HEK293 (cell line): ENCODE data around the gene ZYX.
A peak's percentile ranks its signal among the peaks of the same experiment; 100 is the strongest.

Experiments used
- EGR2 ChIP-seq: fragments of 450-650 bp; formaldehyde crosslinking; IDR thresholded peaks from 2 replicates; pipeline ENCODE4 v1.5.1; 2016; ENCODE audit warnings: low read depth, missing biosample characterization, missing genetic modification characterization
- GLIS1 ChIP-seq: fragments of 450-650 bp; formaldehyde crosslinking; IDR thresholded peaks from 2 replicates; pipeline ENCODE4 v1.5.1; 2016; ENCODE audit warnings: missing biosample characterization, missing genetic modification characterization
- MYNN ChIP-seq: fragments of 450-650 bp; formaldehyde crosslinking; IDR thresholded peaks from 2 replicates; pipeline ENCODE4 v1.5.1; 2016; ENCODE audit warnings: missing biosample characterization, missing genetic modification characterization, borderline replicate concordance
- MZF1 ChIP-seq: fragments of 450-650 bp; formaldehyde crosslinking; IDR thresholded peaks from 2 replicates; pipeline ENCODE4 v1.5.1; 2017; ENCODE audit warnings: missing biosample characterization, missing genetic modification characterization, borderline replicate concordance
- PRDM1 ChIP-seq: fragments of 450-650 bp; formaldehyde crosslinking; IDR thresholded peaks from 2 replicates; pipeline ENCODE4; 2016; ENCODE audit warnings: missing biosample characterization, missing genetic modification characterization
- RBAK ChIP-seq: fragments of 450-650 bp; formaldehyde crosslinking; IDR thresholded peaks from 2 replicates; pipeline ENCODE4 v1.5.1; 2016; ENCODE audit warnings: missing biosample characterization, missing genetic modification characterization
- ZBTB17 ChIP-seq: fragments of 450-650 bp; formaldehyde crosslinking; IDR thresholded peaks from 2 replicates; pipeline ENCODE4 v1.5.1; 2016; ENCODE audit warnings: missing biosample characterization, missing genetic modification characterization
- ZBTB48 ChIP-seq: fragments of 450-650 bp; formaldehyde crosslinking; IDR thresholded peaks from 2 replicates; pipeline ENCODE4 v1.5.1; 2016; ENCODE audit warnings: missing biosample characterization, missing genetic modification characterization
- ZFHX2 ChIP-seq: fragments of 450-650 bp; formaldehyde crosslinking; conservative IDR thresholded peaks from 2 replicates; pipeline ENCODE4 v1.5.1; 2016; ENCODE audit warnings: missing biosample characterization, missing genetic modification characterization
- ZFP3 ChIP-seq: fragments of 450-650 bp; formaldehyde crosslinking; IDR thresholded peaks from 2 replicates; pipeline ENCODE4 v1.5.1; 2016; ENCODE audit warnings: low read depth, missing biosample characterization, missing genetic modification characterization
- ZFP37 ChIP-seq: fragments of 450-650 bp; formaldehyde crosslinking; IDR thresholded peaks from 2 replicates; pipeline ENCODE4 v1.5.1; 2016; ENCODE audit warnings: missing biosample characterization, missing genetic modification characterization
- ZNF169 ChIP-seq: fragments of 450-650 bp; formaldehyde crosslinking; IDR thresholded peaks from 2 replicates; pipeline ENCODE4 v1.5.1; 2016; ENCODE audit warnings: missing biosample characterization, missing genetic modification characterization
- ZNF174 ChIP-seq: fragments of 450-650 bp; formaldehyde crosslinking; IDR thresholded peaks from 2 replicates; pipeline ENCODE4 v1.5.0; 2017; ENCODE audit warnings: missing biosample characterization, mild to moderate bottlenecking, missing genetic modification characterization
- ZNF211 ChIP-seq: fragments of 450-650 bp; formaldehyde crosslinking; IDR thresholded peaks from 2 replicates; pipeline ENCODE4 v1.5.1; 2016; ENCODE audit warnings: low read depth, missing biosample characterization, missing genetic modification characterization
- ZNF23 ChIP-seq: fragments of 450-650 bp; formaldehyde crosslinking; IDR thresholded peaks from 2 replicates; pipeline ENCODE4 v1.5.1; 2016; ENCODE audit warnings: missing biosample characterization, missing genetic modification characterization, borderline replicate concordance
- ZNF266 ChIP-seq: fragments of 450-650 bp; formaldehyde crosslinking; IDR thresholded peaks from 2 replicates; pipeline ENCODE4 v1.5.1; 2016; ENCODE audit warnings: missing biosample characterization, missing genetic modification characterization, low read depth
- ZNF311 ChIP-seq: fragments of 450-650 bp; formaldehyde crosslinking; IDR thresholded peaks from 2 replicates; pipeline ENCODE4 v1.5.1; 2017; ENCODE audit warnings: missing biosample characterization, missing genetic modification characterization, borderline replicate concordance
- ZNF549 ChIP-seq: fragments of 450-650 bp; IDR thresholded peaks from 2 replicates; pipeline ENCODE4 v1.5.1; 2018; ENCODE audit warnings: missing biosample characterization, missing genetic modification characterization, mild to moderate bottlenecking, inconsistent platforms, moderate library complexity
- ZNF555 ChIP-seq: fragments of 450-650 bp; formaldehyde crosslinking; conservative IDR thresholded peaks from 2 replicates; pipeline ENCODE4 v1.5.1; 2017; ENCODE audit warnings: missing biosample characterization, mild to moderate bottlenecking, missing genetic modification characterization, inconsistent platforms
- ZNF600 ChIP-seq: fragments of 450-650 bp; formaldehyde crosslinking; IDR thresholded peaks from 2 replicates; pipeline ENCODE4 v1.5.1; 2016; ENCODE audit warnings: missing biosample characterization, missing genetic modification characterization
- ZNF768 ChIP-seq: fragments of 450-650 bp; formaldehyde crosslinking; IDR thresholded peaks from 2 replicates; pipeline ENCODE4 v1.5.1; 2018; ENCODE audit warnings: missing biosample characterization, mild to moderate bottlenecking, missing genetic modification characterization
- TF ChIP-seq, protein P1 (sequence below): fragments of 450-650 bp; formaldehyde crosslinking; optimal IDR thresholded peaks from 2 replicates; pipeline ENCODE3; 2016; ENCODE audit warnings: missing biosample characterization, mild to moderate bottlenecking, missing genetic modification characterization
- TF ChIP-seq, protein P2 (sequence below): fragments of 450-650 bp; formaldehyde crosslinking; IDR thresholded peaks from 2 replicates; pipeline ENCODE4 v1.5.1; 2017; ENCODE audit warnings: missing biosample characterization, missing genetic modification characterization
- TF ChIP-seq, protein P3 (sequence below): fragments of 450-650 bp; IDR thresholded peaks from 2 replicates; pipeline ENCODE4 v1.5.1; 2018; ENCODE audit warnings: missing biosample characterization, missing genetic modification characterization
- TF ChIP-seq, protein P4 (sequence below): fragments of 450-650 bp; formaldehyde crosslinking; IDR thresholded peaks from 2 replicates; pipeline ENCODE4 v1.5.1; 2017; ENCODE audit warnings: missing biosample characterization, missing genetic modification characterization
- TF ChIP-seq, protein P5 (sequence below): fragments of 450-650 bp; formaldehyde crosslinking; IDR thresholded peaks from 2 replicates; pipeline ENCODE4 v1.5.1; 2016; ENCODE audit warnings: missing biosample characterization, missing genetic modification characterization
- TF ChIP-seq, protein P6 (sequence below): fragments of 450-650 bp; formaldehyde crosslinking; IDR thresholded peaks from 2 replicates; pipeline ENCODE4 v1.5.1; 2016; ENCODE audit warnings: missing biosample characterization, missing genetic modification characterization
- TF ChIP-seq, protein P7 (sequence below): fragments of 450-650 bp; IDR thresholded peaks from 2 replicates; pipeline ENCODE4 v1.5.1; 2018; ENCODE audit warnings: missing biosample characterization, mild to moderate bottlenecking, missing genetic modification characterization

ZYX gene

DNA sequence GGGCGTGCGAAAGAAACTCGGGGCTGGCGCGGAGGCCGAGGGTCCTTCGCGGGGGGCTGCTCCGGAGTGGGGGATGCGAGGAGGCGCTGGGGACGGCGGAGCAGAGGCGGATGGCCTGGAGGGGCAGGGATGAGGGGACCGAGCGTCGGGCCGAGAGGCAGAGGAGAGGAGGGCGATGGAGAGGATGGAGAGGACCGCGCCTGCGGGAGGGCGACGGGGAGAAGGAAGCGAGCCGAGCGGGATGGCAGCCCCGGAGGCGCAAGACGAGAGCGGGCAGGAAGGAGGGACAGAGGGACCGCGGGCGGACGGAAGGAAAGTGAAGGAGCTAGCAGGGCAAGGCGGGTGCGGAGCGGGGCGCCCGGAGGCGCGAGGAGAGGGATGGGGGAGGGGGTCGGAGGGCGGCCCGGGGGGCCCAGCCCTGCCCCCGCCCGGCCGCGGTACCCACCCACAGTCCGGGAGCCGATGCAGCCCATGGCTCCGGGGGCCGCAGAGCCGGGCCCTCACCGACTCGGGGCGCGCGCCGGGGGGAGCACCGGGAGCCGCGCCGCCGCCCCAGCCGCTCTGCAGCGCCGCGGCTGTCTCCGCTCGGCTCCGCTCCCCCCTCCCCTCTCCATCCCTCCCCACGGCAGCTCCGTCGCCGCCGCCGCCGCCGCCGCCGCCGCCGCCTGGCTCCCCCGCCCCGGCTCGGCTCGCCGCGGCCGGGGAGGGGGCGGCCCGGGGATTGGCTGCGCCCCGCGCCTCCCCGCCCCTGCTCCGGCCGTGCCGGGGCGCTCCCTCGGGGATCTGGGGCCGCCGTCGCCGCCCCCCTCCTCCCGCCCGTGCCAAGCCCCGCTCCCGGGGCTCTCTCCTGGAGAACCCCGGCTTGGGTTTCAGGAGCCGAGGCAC, 18.8 kb upstream of the ZYX start, which contains the start of gene FAM131B (continued):
- TF ChIP-seq, protein P1, sequence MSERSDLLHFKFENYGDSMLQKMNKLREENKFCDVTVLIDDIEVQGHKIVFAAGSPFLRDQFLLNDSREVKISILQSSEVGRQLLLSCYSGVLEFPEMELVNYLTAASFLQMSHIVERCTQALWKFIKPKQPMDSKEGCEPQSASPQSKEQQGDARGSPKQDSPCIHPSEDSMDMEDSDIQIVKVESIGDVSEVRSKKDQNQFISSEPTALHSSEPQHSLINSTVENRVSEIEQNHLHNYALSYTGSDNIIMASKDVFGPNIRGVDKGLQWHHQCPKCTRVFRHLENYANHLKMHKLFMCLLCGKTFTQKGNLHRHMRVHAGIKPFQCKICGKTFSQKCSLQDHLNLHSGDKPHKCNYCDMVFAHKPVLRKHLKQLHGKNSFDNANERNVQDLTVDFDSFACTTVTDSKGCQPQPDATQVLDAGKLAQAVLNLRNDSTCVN, result peak; percentile 84
- TF ChIP-seq, protein P2, sequence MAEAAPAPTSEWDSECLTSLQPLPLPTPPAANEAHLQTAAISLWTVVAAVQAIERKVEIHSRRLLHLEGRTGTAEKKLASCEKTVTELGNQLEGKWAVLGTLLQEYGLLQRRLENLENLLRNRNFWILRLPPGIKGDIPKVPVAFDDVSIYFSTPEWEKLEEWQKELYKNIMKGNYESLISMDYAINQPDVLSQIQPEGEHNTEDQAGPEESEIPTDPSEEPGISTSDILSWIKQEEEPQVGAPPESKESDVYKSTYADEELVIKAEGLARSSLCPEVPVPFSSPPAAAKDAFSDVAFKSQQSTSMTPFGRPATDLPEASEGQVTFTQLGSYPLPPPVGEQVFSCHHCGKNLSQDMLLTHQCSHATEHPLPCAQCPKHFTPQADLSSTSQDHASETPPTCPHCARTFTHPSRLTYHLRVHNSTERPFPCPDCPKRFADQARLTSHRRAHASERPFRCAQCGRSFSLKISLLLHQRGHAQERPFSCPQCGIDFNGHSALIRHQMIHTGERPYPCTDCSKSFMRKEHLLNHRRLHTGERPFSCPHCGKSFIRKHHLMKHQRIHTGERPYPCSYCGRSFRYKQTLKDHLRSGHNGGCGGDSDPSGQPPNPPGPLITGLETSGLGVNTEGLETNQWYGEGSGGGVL, result peak; percentile 80
- no peak for TF ChIP-seq ZNF211 (tag by site-specific recombination)
- TF ChIP-seq ZNF768, result no peak
- TF ChIP-seq RBAK, result no peak
- no peak for TF ChIP-seq ZNF549 (tag by site-specific recombination)
- no peak for TF ChIP-seq PRDM1 (tag by site-specific recombination)
- TF ChIP-seq, protein P3, sequence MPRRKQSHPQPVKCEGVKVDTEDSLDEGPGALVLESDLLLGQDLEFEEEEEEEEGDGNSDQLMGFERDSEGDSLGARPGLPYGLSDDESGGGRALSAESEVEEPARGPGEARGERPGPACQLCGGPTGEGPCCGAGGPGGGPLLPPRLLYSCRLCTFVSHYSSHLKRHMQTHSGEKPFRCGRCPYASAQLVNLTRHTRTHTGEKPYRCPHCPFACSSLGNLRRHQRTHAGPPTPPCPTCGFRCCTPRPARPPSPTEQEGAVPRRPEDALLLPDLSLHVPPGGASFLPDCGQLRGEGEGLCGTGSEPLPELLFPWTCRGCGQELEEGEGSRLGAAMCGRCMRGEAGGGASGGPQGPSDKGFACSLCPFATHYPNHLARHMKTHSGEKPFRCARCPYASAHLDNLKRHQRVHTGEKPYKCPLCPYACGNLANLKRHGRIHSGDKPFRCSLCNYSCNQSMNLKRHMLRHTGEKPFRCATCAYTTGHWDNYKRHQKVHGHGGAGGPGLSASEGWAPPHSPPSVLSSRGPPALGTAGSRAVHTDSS (tag by site-specific recombination), result no peak
- TF ChIP-seq ZBTB17, result 0 out of 2 replicates have a peak, but pooled peaks have one; percentile 17
- TF ChIP-seq, protein P4, sequence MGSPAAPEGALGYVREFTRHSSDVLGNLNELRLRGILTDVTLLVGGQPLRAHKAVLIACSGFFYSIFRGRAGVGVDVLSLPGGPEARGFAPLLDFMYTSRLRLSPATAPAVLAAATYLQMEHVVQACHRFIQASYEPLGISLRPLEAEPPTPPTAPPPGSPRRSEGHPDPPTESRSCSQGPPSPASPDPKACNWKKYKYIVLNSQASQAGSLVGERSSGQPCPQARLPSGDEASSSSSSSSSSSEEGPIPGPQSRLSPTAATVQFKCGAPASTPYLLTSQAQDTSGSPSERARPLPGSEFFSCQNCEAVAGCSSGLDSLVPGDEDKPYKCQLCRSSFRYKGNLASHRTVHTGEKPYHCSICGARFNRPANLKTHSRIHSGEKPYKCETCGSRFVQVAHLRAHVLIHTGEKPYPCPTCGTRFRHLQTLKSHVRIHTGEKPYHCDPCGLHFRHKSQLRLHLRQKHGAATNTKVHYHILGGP (tag by site-specific recombination), result no peak
- TF ChIP-seq GLIS1 (tag by site-specific recombination), result peak; percentile 77
- TF ChIP-seq, protein P5, sequence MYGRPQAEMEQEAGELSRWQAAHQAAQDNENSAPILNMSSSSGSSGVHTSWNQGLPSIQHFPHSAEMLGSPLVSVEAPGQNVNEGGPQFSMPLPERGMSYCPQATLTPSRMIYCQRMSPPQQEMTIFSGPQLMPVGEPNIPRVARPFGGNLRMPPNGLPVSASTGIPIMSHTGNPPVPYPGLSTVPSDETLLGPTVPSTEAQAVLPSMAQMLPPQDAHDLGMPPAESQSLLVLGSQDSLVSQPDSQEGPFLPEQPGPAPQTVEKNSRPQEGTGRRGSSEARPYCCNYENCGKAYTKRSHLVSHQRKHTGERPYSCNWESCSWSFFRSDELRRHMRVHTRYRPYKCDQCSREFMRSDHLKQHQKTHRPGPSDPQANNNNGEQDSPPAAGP (tag by site-specific recombination), result peak; percentile 76; the same call in 1 of the 2 replicates
- TF ChIP-seq ZNF169, result no peak
- no peak for TF ChIP-seq ZNF266 (tag by site-specific recombination)
- TF ChIP-seq ZNF174, result no peak
- TF ChIP-seq ZFP37, result no peak
- TF ChIP-seq ZBTB48 (tag by site-specific recombination), result 0 out of 2 replicates have a peak, but pooled peaks have one; percentile 20
- no peak for TF ChIP-seq ZFP3 (tag by site-specific recombination)
- TF ChIP-seq ZNF555 (tag by site-specific recombination), result no peak
- TF ChIP-seq MYNN (tag by site-specific recombination), result peak; percentile 59; the same call in 1 of the 2 replicates
- TF ChIP-seq ZFHX2 (tag by site-specific recombination), result peak; percentile 76
- TF ChIP-seq MZF1 (tag by site-specific recombination), result no peak
- peak; percentile 81 for TF ChIP-seq EGR2 (tag by site-specific recombination)
- TF ChIP-seq ZNF311 (tag by site-specific recombination), result no peak
- peak; percentile 88 for TF ChIP-seq ZNF600 (tag by site-specific recombination)
- TF ChIP-seq, protein P6, sequence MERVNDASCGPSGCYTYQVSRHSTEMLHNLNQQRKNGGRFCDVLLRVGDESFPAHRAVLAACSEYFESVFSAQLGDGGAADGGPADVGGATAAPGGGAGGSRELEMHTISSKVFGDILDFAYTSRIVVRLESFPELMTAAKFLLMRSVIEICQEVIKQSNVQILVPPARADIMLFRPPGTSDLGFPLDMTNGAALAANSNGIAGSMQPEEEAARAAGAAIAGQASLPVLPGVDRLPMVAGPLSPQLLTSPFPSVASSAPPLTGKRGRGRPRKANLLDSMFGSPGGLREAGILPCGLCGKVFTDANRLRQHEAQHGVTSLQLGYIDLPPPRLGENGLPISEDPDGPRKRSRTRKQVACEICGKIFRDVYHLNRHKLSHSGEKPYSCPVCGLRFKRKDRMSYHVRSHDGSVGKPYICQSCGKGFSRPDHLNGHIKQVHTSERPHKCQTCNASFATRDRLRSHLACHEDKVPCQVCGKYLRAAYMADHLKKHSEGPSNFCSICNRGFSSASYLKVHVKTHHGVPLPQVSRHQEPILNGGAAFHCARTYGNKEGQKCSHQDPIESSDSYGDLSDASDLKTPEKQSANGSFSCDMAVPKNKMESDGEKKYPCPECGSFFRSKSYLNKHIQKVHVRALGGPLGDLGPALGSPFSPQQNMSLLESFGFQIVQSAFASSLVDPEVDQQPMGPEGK, result peak; percentile 88
- no peak for TF ChIP-seq ZNF23
- TF ChIP-seq, protein P7, sequence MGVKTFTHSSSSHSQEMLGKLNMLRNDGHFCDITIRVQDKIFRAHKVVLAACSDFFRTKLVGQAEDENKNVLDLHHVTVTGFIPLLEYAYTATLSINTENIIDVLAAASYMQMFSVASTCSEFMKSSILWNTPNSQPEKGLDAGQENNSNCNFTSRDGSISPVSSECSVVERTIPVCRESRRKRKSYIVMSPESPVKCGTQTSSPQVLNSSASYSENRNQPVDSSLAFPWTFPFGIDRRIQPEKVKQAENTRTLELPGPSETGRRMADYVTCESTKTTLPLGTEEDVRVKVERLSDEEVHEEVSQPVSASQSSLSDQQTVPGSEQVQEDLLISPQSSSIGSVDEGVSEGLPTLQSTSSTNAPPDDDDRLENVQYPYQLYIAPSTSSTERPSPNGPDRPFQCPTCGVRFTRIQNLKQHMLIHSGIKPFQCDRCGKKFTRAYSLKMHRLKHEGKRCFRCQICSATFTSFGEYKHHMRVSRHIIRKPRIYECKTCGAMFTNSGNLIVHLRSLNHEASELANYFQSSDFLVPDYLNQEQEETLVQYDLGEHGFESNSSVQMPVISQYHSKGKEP (tag by site-specific recombination), result no peak
